GM19395 (cell line): ENCODE results near the gene IL6.
"Not testable (repeated sequence)": the region's sequence is repeated elsewhere in the genome, so short reads cannot be mapped to it uniquely, and the experiment has no call there.

Experiments
- ATAC-seq: cut with Tn5 transposase; IDR thresholded peaks from one replicate; pipeline ENCODE4 v1.9.1; 2021; ENCODE audit warnings: mild to moderate bottlenecking, moderate library complexity; ENCODE audit not compliant: unreplicated experiment

The IL6 gene

GRCh38 chr7:22703978-22704610, 22.9 kb upstream of the IL6 start:
- ATAC-seq, result not testable (repeated sequence)

DNA sequence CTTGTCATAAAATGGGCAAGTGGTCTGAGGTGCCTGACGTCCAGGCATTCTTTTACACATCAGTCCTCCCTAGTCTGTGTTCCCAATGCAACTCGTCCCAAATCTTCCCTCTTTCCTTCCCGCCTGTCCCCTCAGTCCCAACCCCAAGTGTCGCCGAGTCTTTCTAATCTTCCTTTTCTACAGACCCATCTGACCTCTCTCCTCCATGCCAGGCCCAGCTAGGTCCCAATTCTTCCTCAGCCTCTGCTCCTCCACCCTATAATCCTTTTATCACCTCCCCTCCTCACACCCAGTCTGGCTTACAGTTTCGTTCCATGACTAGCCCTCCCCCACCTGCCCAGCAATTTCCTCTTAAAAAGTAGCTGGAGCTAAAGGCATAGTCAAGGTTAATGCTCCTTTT, 22.3 kb upstream of the IL6 start:
- ATAC-seq, result not testable (repeated sequence)

DNA sequence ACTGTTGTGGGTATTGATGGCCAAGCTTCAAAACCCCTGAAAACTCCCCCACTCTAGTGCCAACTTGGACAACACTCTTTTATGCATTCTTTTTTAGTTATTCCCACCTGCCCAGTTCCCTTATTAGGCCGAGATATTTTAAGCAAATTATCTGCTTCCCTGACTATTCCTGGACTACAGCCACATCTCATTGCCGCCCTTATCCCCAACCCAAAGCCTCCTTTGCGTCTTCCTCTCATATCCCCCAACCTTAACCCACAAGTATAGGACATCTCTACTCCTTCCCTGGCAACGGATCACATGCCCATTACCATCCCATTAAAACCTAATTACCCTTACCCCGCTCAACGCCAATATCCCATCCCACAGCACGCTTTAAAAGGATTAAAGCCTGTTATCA, 21.1 kb upstream of the IL6 start:
- not testable (repeated sequence) for ATAC-seq

DNA sequence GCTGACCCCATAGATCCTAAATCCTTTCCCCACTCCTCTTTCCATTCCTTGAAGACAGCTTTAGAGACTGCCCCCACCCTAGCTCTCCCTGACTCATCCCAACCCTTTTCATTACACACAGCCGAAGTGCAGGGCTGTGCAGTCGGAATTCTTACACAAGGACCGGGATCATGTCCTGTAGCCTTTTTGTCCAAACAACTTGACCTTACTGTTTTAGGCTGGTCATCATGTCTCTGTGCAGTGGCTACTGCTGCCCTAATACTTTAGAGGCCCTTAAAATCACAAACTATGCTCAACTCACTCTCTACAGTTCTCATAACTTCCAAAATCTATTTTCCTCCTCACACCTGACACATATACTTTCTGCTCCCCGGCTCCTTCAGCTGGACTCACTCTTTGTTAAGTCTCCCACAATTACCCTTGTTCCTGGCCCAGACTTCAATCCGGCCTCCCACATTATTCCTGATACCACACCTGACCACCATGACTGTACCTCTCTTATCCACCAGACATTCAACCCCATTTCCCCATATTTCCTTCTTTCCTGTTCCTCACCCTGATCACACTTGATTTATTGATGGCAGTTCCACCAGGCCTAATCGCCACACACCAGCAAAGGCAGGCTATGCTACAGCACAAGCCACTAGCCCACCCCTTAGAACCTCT, 19.8 kb upstream of the IL6 start:
- not testable (repeated sequence) for ATAC-seq

- not testable (repeated sequence) for ATAC-seq
Measured at GRCh38 chr7:22708214-22708613, 18.8 kb upstream of the IL6 start.

- ATAC-seq, result not testable (repeated sequence)
Measured at GRCh38 chr7:22708677-22709061, 18.3 kb upstream of the IL6 start.

GRCh38 chr7:22709062-22709829, 17.8 kb upstream of the IL6 start:
- not testable (repeated sequence) for ATAC-seq

- no peak for ATAC-seq
Measured at GRCh38 chr7:22709857-22710256, 17.1 kb upstream of the IL6 start.

- peak; percentile 61 for ATAC-seq
Measured at GRCh38 chr7:22712999-22713398, 14.0 kb upstream of the IL6 start.

GRCh38 chr7:22713463-22713862, 13.5 kb upstream of the IL6 start:
- ATAC-seq, result no peak

DNA sequence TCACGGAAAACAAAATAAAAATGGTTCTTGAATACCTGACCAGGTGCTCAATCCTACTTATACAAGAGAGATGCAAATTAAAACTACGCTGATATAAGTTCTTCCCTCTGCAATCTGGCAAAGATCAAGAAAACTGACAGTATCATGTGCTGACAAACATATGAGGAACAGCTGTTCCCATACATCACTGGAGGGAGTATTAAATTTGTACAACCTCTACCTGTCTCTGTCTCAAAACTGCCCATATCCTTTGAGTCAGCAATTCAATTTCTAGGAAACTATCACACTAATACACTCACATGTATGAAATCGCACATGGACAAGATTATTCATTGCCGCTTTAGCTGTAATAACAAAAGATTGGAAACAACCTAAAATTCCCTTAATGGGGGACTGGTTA, 11.0 kb upstream of the IL6 start:
- no peak for ATAC-seq

- ATAC-seq, result no peak
Measured at GRCh38 chr7:22717760-22718159, 9.2 kb upstream of the IL6 start.

GRCh38 chr7:22718200-22718711, 8.7 kb upstream of the IL6 start:
- no peak for ATAC-seq

DNA sequence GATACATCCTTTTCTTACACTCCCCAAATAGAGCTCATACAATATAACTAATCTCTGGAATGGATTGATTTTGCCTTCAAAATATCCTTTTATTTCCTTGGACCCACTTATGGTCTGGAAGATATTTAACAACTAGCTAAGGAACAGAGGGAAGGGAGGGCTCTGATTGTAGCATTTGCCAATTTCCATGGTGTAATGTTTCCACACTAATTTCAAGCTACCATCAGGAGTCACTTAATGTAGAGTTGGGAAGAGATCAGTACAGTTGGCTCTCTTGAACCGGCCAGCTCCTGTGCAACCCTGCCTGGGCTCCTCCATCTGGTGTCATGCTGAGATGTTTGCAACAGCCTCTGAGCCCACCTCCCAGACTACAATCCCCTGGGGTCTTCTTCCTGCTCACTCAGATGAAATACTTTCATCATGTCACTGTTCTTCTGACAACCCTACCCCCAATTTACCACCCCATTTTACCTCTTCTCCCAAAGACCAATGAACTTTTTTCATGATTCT, 8.0 kb upstream of the IL6 start:
- ATAC-seq, result no peak

DNA sequence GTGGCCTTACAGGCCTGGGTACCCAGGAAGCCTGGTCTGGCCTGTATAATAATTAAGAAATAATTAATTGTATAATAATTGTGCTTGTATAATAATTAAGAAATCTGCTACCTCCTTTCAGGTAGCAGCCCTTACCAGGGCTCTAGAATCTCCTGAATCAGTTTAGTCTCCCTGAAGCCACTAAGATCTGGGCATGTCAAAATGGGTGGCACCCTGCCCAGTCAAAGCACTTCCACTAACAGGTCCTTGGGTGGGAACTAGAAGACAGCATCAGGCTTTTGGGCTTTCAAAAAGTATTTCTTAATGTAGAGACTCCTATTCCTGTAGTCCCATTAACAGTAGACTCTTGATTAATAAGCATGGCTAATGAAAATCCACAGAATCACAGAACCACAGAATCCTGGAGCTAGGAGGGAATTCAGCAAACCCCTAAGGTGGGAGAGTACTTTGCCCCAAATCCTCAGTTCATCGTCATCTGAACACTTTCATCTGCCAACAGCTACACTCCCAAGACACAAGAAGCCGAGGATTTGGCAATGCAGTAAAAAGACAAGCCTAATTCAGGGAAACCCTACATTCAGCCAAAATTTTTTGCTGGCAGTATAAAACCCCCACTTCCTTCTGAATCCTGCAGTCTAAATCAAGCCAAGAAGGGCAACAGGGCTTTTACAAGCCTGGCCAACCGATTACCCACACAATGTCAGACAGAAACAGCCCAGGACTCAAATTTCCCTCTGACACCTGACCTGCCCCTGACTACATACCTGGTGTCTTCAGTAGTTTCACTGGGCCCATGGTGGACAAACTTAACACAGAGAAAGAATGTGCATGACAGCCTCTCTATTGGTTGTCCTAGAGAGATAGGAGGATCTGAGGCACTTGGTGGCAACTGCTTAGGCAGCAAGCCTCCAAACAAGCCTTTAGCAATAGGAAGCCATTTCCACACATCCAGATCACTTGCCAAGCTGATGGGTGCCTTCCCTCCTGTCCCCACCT, 5.9 kb upstream of the IL6 start:
- ATAC-seq, result no peak

DNA sequence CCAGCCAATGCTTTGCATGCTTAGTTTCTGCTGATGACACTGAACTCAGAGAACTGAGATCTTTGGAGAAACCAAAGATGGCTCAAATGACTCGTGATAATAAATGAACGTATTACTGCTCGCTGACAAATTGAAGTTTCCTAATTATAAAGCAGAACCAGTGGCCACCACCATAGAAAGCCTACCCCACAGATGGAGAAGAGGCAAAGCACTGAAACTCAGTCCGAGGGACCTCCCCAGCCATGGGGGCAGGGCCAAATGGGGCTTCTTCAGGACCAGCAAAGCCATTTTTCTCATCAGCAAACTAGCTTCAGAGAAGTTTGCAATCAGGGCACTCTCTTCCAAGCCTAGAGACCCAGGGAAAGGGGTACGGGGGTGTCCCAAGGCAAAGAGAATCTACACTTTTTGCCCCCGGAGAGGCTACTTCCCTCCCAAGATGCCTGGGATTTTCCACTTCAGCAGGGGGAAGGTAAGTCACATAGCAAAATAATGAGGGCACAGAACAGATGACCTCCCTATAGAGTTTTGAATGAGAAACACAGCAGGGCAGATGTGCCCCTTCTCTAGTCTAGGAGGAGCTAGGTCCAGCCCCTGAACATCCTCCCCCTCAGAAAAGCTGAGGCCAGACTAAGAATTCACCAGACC, 4.3 kb upstream of the IL6 start:
- ATAC-seq, result no peak

DNA sequence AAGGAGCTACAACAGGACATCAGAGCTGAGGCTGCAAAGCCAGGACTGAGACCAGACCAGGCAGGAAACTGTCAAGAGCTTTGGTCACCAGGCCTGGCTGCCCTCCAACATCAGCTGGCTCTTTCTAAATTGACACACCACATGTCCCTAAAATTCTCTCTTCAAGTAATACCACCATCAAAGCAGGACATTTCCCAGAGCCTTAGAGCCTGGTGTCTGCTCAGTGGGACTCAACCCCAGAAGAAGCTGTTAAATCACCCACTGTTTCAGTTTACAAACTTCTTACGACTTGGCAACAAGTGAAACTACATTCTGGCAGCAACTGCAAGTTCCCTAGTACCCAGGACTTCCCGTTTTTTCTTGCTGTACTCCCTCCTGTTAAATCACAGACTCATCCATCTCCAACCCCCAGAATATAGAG, 3.8 kb upstream of the IL6 start:
- ATAC-seq, result no peak

DNA sequence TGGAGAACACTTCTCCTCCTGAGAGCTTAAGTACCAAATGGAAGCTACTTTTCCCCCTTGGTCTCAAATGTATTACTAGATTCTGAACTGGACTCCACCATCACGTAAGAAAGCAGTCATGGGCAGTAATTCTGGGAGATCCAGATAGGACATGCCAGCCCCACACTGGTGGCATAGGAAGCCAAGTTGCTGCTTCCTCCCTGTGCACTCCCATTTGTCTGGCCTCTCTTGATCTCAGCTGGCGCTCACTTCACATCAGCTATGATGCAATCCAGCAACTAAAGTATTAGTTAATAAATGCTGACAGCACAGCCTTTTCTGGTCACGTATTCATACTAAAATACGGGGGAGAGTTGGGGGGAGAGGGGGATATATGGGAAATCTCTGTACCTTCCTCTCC, 3.4 kb upstream of the IL6 start:
- no peak for ATAC-seq

- ATAC-seq, result no peak
Measured at GRCh38 chr7:22724861-22725260, 2.1 kb upstream of the IL6 start.

DNA sequence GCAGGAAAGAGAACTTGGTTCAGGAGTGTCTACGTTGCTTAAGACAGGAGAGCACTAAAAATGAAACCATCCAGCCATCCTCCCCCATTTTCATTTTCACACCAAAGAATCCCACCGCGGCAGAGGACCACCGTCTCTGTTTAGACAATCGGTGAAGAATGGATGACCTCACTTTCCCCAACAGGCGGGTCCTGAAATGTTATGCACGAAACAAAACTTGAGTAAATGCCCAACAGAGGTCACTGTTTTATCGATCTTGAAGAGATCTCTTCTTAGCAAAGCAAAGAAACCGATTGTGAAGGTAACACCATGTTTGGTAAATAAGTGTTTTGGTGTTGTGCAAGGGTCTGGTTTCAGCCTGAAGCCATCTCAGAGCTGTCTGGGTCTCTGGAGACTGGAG, 1.4 kb upstream of the IL6 start:
- ATAC-seq, result no peak
